Measurements from ENCODE around the gene HRAS. TPM values are rescaled to one million over a fixed set of nuclear protein-coding genes. Genes with fewer than 3 reads are reported as not detected.

The HRAS gene
- total RNA-seq, 1 experiment from 2014 or later = 123 TPM

GRCh38 chr11:550746-551085, 15.3 kb upstream of the HRAS start:
- intact Hi-C loops (cut with micrococcal nuclease) = no loop called here
- no peak for TF ChIP-seq CTCF (IDR thresholded peaks at IDR 0.05; ENCODE audit: unreplicated experiment)
- CTCF ChIA-PET = interaction anchor here (0.6 to 0.7 kb wide), 2 partner anchors 28 to 32 kb away, joined by 3 read pairs; no protein-coding TSS in a partner anchor
- no TSS peak for BruUV-seq (replicated peaks)
- Mint-ChIP-seq H3K27ac (ENCODE audit: low read depth, unreplicated experiment) (no peak overlapping the region), H3K36me3 (ENCODE audit: insufficient read depth, unreplicated experiment) (no peaks in the 10 kb centered on the region), H3K27me3 (ENCODE audit: insufficient read depth, unreplicated experiment) (no peaks in the 10 kb centered on the region), H3K4me3 (ENCODE audit: unreplicated experiment) (no peak overlapping the region), H3K4me1 (ENCODE audit: insufficient read depth, unreplicated experiment) (no peaks in the 10 kb centered on the region), H3K9me3 (ENCODE audit: unreplicated experiment) (no peaks in the 10 kb centered on the region)
- POLR2A ChIA-PET = no interaction called here
- no peak for DNase-seq (ENCODE audit: unreplicated experiment)

DNA sequence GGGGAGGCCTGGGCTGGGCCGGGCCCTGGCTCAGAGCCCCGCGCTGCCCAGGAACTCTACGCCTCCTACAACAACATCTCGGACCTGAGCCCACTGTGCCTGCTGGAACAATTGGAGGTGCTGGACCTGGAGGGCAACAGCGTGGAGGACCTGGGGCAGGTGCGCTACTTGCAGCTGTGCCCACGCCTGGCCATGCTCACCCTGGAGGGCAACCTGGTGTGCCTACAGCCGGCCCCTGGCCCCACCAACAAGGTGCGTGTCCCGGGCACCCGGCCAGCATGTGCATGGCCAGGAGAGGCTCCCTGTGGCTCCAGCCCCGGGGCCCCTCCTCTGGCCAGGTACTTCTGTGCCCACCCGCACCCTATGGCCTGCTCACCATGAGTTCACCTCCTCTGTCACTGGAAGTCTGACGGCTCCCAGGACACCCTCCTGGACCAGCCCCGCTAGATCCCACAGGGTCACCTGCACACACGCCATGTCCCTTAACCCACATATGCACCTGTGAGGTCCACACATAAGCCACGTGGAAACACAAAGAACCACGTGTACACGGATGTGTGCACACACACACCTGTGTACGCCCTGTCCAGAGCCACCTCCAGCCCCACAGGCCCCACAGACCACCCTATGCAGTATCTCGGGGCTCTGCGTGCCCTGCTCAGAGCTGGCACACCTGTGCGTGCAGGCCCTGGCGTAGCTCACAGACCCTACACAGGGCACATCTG, 14.8 kb upstream of the HRAS start:
- no peaks in the 10 kb centered on the region for H3K4me1 Mint-ChIP-seq (ENCODE audit: insufficient read depth, unreplicated experiment)
- ChIA-PET POLR2A (no interaction called here), CTCF (interaction anchor here (0.6 to 0.7 kb wide), 2 partner anchors 28 to 31 kb away, joined by 3 read pairs; no protein-coding TSS in a partner anchor)
- no peaks in the 10 kb centered on the region for H3K9me3 Mint-ChIP-seq (ENCODE audit: unreplicated experiment)
- DNase-seq (ENCODE audit: unreplicated experiment) = no peak
- no TSS peak for BruUV-seq (replicated peaks)
- no peaks in the 10 kb centered on the region for H3K36me3 Mint-ChIP-seq (ENCODE audit: insufficient read depth, unreplicated experiment)
- TF ChIP-seq CTCF (IDR thresholded peaks at IDR 0.05; ENCODE audit: unreplicated experiment) = no peak
- no peaks in the 10 kb centered on the region for H3K27me3 Mint-ChIP-seq (ENCODE audit: insufficient read depth, unreplicated experiment)
- intact Hi-C loops (cut with micrococcal nuclease) = no loop called here
- H3K27ac Mint-ChIP-seq (ENCODE audit: low read depth, unreplicated experiment) = no peak overlapping the region
- no peak overlapping the region for H3K4me3 Mint-ChIP-seq (ENCODE audit: unreplicated experiment)

DNA sequence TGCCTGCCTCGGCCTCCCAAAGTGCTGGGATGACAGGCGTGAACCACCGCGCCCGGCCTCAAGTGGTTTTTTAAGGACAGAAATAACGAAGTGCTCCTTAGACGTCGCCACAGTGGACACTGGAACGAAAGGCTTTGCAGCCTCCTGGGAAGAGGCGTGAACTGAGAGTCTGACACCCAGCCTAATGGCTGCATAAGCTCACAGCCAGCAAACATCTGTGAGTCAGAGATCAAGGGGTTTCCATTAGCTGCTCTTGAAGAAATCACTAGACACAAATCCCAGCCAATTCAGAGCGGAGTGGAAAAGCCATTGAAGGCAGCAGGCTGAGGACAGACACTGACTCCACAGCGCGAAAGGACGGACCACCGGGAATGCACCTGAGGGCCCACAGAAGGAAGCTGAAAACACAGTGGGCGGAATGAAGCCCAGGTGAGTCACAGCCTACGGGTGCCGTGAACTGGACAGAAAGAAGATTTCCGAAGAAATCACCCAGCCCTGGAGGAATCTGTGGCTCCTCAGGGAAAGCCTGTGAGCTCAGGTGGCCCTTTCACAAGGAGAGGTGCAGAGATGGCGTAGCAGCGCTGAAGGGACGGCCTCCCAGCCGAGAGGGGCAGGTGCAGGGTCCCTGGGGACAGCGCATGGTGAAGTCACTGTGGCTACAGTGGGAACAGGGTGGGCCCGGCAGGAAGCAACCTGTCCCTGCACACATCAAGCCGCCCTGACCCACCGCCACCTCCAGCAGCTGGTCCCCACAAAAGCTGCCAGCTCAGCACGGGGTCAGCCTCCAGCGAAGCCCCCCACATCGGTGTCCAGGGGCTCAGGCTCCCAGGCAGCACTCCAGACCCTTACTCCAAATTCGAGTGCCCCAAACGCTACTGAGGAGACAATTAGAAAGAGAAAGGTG, 13.6 kb upstream of the HRAS start:
- no peaks in the 10 kb centered on the region for H3K27me3 Mint-ChIP-seq (ENCODE audit: insufficient read depth, unreplicated experiment)
- ChIA-PET POLR2A (interaction anchor here (1.0 kb wide), 1 partner anchor 13 kb away, joined by 5 read pairs; the partner anchor contains the start of gene HRAS), CTCF (no interaction called here)
- intact Hi-C loops (cut with micrococcal nuclease) = no loop called here
- H3K4me3 Mint-ChIP-seq (ENCODE audit: unreplicated experiment) = no peak overlapping the region
- H3K9me3 Mint-ChIP-seq (ENCODE audit: unreplicated experiment) = no peaks in the 10 kb centered on the region
- no peaks in the 10 kb centered on the region for H3K4me1 Mint-ChIP-seq (ENCODE audit: insufficient read depth, unreplicated experiment)
- BruUV-seq (replicated peaks) = no TSS peak
- H3K27ac Mint-ChIP-seq (ENCODE audit: low read depth, unreplicated experiment) = no peak overlapping the region
- DNase-seq (ENCODE audit: unreplicated experiment) = no peak
- TF ChIP-seq CTCF (IDR thresholded peaks at IDR 0.05; ENCODE audit: unreplicated experiment) = no peak
- no peaks in the 10 kb centered on the region for H3K36me3 Mint-ChIP-seq (ENCODE audit: insufficient read depth, unreplicated experiment)

DNA sequence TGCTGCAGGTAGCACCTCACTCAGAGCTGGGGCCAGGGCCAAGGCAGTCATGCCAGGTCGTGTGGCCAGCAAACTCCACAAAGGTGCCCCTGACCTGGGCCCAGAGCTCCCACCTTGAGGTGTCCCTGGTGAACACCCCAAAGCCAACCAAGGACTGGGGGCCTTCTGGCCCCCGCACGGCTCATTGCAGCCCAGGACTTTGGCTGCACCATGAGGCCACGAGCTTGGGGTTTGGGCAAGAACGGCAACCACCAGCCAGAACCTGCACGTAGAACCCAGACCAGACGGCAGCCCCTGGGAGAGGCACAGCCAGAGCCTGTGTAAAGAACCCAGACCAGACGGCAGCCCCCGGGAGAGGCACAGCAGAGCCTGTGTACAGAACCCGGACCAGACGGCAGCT, 9.8 kb upstream of the HRAS start:
- no peaks in the 10 kb centered on the region for H3K9me3 Mint-ChIP-seq (ENCODE audit: unreplicated experiment)
- H3K4me1 Mint-ChIP-seq (ENCODE audit: insufficient read depth, unreplicated experiment) = no peaks in the 10 kb centered on the region
- H3K4me3 Mint-ChIP-seq (ENCODE audit: unreplicated experiment) = no peak overlapping the region
- no peak for TF ChIP-seq CTCF (IDR thresholded peaks at IDR 0.05; ENCODE audit: unreplicated experiment)
- no TSS peak for BruUV-seq (replicated peaks)
- H3K27me3 Mint-ChIP-seq (ENCODE audit: insufficient read depth, unreplicated experiment) = no peaks in the 10 kb centered on the region
- H3K36me3 Mint-ChIP-seq (ENCODE audit: insufficient read depth, unreplicated experiment) = peaks cover 5% of the 10 kb centered on the region
- ChIA-PET CTCF (interaction anchor here (0.7 to 1.4 kb wide), 3 partner anchors 9 to 26 kb away, joined by 3 to 6 read pairs (median 4); partner anchors contain the start of gene HRAS), POLR2A (interaction anchor here (0.7 to 1.3 kb wide), 4 partner anchors 9 to 152 kb away, joined by 3 to 4 read pairs (median 3); no protein-coding TSS in a partner anchor)
- H3K27ac Mint-ChIP-seq (ENCODE audit: low read depth, unreplicated experiment) = no peak overlapping the region
- no peak for DNase-seq (ENCODE audit: unreplicated experiment)
- intact Hi-C loops (cut with micrococcal nuclease) = no loop called here
